C4-2B (cell line): ENCODE results near the gene RPS6KA5.

Source experiments
- H3K27ac ChIP-seq: fragments of 450-650 bp; 2 replicates; pipeline ENCODE4 v1.5.1; 2017
- ZFX ChIP-seq: fragments of 450-650 bp; IDR thresholded peaks from 2 replicates; pipeline ENCODE4 v1.6.1; 2017
- TF ChIP-seq, protein P1 (sequence below): fragments of 450-650 bp; conservative IDR thresholded peaks from 2 replicates; pipeline ENCODE4 v1.5.1; 2017; ENCODE audit warnings: mild to moderate bottlenecking

Gene RPS6KA5

DNA sequence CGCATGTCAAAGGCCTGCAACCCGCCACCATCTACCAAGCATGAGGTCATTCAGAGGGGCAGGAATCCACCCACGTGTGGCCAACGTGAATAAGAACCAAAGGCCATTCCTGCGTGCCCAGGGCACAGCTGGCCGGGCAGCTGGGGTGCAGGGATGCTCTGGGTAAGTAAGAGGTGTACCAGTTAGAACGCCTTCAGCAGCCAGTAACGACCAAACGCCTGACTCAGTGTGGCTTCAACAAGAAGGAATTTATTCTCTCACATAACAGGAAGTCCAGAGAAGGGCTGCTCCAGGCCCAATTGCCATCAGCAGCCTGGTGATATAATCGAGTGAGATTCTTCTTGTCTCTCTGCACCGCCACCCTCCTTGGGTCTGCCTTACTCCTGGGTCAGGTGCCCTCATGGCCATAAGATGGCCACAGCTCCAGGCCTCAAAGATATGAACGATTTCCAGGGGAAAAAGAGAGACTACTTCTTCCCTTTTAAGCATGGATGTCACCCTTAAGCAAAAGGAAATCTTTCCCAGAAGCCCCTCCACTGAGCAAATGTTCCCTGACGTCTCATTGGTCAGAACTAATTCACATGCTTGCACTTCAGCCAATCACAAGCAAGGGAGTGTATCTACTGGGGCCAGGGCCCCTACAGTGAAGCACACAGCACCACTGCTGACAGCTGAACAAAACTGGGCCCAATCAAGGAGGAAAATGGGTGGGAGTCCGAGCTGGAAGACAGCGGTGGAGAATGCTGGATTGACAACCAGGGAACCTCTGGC lies 251.5 kb downstream of the RPS6KA5 start:
- H3K27ac ChIP-seq = no peak overlapping the region
- TF ChIP-seq, protein P1, sequence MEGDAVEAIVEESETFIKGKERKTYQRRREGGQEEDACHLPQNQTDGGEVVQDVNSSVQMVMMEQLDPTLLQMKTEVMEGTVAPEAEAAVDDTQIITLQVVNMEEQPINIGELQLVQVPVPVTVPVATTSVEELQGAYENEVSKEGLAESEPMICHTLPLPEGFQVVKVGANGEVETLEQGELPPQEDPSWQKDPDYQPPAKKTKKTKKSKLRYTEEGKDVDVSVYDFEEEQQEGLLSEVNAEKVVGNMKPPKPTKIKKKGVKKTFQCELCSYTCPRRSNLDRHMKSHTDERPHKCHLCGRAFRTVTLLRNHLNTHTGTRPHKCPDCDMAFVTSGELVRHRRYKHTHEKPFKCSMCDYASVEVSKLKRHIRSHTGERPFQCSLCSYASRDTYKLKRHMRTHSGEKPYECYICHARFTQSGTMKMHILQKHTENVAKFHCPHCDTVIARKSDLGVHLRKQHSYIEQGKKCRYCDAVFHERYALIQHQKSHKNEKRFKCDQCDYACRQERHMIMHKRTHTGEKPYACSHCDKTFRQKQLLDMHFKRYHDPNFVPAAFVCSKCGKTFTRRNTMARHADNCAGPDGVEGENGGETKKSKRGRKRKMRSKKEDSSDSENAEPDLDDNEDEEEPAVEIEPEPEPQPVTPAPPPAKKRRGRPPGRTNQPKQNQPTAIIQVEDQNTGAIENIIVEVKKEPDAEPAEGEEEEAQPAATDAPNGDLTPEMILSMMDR = no peak
- TF ChIP-seq ZFX = no peak

DNA sequence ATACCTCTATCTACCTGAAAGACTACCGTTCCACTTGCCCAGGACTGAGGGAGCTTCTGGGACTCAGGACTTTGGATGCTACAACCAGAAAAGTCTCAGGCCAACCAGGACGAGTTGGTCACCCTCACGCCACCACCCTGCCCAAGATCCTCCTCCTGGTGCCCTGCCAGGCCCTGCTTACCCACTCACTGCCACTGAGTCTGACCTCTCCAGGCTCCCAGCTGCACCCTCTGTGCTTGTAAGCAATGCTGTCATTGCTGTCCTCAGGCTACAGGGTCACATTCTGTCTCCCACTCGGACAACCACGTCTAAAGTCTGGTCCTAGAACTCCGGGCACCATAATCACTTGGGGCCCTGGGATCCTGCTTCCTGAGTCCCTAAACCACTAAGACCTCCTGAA lies 253.4 kb downstream of the RPS6KA5 start:
- TF ChIP-seq, protein P1 = no peak
- no peak for TF ChIP-seq ZFX
- H3K27ac ChIP-seq = no peak overlapping the region

DNA sequence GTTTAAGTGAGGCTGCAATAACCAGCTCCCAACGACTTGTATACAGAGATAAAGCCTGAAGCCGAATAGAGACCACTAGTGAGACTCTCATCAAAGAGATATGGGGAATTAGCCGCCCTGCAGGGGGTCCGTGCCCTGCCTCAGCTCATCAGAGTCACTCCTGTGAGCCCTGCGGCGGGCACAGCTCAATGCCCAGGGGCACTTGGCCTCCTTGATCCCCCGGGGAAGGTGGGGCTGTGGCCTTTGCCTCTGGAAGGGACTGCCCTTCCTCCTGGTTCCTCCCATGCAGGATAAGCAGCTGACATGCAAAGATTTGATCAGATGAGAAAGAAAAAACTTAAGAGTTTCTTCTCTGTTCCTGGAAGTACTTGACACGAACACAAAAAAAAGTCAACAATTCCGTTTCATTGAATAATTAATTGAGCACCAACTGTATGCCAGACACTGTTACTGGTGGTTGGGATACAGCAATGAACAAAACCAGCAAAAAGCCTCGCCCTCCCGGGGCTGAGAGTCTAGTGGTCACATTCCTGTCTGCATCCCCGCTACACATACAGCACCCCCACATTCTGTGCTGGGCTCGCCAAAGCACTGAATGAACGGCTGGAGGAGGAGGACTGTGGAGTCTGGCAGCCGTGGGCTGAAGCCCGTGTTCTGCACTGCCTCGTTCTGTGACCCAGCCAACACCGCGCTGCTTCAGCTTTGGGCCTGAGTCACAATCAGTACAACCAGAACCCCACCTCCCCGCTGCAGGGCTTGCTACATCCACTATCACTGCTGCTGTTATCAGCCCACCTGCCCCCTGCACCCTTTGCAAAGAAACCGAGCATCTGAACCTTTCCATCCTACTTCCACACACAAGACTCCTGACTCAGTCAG lies 254.5 kb downstream of the RPS6KA5 start:
- H3K27ac ChIP-seq = no peak overlapping the region
- TF ChIP-seq ZFX = no peak
- TF ChIP-seq, protein P1 = no peak

DNA sequence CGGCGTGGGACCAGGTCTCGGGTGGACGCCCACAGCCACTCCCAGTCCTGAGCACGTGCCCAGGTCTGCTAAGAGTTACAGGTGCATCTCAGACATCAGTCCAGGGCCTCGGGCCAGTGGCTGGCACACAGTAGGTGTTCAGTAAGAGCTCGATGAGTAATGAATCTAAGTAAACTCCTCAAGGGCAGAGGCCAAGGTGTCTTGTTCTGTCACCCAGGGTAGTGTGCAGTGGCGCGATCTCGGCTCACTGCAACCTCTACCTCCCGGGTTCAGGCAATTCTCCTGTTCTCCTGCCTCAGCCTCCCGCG lies 255.4 kb downstream of the RPS6KA5 start:
- TF ChIP-seq ZFX = no peak
- TF ChIP-seq, protein P1 = no peak
- no peak overlapping the region for H3K27ac ChIP-seq

DNA sequence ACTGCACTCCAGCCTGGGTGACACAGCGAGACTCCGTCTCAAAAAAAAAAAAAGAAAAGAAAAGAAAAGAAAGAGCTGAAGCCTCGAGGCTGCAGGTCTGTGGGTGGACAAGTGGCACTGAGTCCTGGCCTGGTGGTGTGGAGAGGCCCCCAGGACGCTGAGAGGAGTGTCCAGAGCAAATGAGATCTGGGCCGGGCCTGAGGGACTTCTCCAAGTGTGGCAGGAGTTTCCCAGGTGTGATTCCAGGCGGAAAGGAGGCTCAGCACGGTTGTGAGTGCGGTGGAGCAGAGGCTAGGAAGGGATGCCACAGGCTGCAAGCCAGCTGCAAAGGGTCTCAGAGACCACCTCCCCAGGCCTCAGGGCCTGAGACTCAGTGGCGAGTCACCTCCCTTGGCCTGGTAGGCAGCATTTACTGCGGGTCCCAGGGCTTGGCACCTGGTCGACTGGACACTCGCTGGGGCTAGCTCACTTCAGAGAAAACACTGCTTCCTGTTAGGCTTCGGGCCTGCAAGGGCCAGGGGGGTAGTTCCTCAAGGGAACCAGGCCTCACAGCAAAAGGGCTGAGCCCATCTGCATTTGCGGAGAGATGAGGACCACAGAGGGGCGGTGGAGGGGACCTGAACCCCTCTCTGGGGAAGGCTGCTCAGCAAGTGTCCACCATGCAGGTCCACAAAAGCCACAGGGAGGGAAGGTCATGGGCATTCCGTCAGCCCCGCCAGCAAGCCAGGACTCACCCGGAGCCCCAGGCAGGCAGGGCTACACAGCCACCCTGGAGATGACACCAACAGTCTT lies 256.0 kb downstream of the RPS6KA5 start:
- H3K27ac ChIP-seq = no peak overlapping the region
- no peak for TF ChIP-seq ZFX
- TF ChIP-seq, protein P1 = no peak

DNA sequence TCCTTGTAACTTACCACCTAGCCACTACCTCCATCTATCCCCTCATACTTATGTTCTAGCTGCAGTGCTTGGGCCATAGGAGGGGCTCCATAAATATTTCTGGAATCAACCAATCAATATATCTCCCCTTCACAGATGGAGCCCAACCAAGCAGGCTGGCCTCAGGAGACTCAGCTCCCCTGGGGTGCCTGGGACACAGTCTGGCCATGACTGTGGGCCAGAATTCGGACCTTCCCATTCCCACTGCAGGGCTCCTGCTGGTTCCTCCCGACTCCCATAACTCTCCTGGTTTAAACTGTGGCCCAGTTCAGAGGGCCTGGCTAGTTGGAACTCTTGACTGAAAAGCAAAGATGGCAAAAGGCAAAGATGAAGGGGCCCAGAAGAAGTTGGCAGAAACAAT lies 257.2 kb downstream of the RPS6KA5 start:
- TF ChIP-seq, protein P1 = no peak
- TF ChIP-seq ZFX = no peak
- no peak overlapping the region for H3K27ac ChIP-seq

DNA sequence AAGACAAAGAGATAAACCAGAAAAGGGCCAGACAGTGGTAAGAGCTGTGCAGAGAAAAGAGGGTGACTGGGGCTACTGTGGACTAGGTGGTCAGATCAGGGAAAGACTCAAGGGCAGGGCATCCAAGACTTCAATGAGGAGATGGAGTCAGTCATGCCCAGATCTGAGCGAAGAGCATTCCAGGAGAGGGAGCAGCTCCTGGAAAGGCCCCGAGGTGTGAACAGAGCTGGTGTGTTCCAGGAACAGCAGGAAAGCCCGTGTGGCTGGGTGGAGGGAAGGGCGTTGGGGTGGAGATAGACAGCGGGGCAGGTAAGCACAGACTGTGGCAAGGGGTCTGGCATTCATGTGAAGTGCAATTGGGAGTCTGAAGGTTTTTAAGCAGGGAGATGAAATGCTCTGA lies 261.0 kb downstream of the RPS6KA5 start:
- no peak overlapping the region for H3K27ac ChIP-seq
- TF ChIP-seq ZFX = no peak
- TF ChIP-seq, protein P1 = no peak
